GM21528 (cell line): Measurements from ENCODE around the gene ARMC2.
A peak's percentile ranks its signal among the peaks of the same experiment; 100 is the strongest.
"Not testable (repeated sequence)": the region's sequence is repeated elsewhere in the genome, so short reads cannot be mapped to it uniquely, and the experiment has no call there.

ENCODE experiments used
- ATAC-seq: cut with Tn5 transposase; IDR thresholded peaks from one replicate; pipeline ENCODE4 v1.9.1; 2021; ENCODE audit warnings: mild to moderate bottlenecking, moderate library complexity; ENCODE audit not compliant: unreplicated experiment, low FRiP score

Gene ARMC2

DNA sequence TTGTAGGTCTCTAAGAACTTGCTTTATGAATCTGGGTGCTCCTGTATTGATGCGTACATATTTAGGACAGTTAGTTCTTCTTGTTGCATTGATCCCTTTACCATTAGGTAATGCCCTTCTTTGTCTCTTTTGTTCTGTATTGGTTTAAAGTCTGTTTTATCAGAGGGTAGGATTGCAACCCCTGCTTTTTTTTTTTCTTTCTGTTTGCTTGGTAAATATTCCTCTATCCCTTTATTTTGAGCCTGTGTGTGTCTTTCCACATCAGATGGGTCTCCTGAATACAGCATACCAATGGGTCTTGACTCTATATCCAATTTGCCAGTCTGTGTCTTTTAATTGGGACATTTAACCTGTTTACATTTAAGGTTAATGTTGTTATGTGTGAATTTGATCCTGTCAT lies 130.4 kb downstream of the ARMC2 start:
- ATAC-seq: not testable (repeated sequence)

DNA sequence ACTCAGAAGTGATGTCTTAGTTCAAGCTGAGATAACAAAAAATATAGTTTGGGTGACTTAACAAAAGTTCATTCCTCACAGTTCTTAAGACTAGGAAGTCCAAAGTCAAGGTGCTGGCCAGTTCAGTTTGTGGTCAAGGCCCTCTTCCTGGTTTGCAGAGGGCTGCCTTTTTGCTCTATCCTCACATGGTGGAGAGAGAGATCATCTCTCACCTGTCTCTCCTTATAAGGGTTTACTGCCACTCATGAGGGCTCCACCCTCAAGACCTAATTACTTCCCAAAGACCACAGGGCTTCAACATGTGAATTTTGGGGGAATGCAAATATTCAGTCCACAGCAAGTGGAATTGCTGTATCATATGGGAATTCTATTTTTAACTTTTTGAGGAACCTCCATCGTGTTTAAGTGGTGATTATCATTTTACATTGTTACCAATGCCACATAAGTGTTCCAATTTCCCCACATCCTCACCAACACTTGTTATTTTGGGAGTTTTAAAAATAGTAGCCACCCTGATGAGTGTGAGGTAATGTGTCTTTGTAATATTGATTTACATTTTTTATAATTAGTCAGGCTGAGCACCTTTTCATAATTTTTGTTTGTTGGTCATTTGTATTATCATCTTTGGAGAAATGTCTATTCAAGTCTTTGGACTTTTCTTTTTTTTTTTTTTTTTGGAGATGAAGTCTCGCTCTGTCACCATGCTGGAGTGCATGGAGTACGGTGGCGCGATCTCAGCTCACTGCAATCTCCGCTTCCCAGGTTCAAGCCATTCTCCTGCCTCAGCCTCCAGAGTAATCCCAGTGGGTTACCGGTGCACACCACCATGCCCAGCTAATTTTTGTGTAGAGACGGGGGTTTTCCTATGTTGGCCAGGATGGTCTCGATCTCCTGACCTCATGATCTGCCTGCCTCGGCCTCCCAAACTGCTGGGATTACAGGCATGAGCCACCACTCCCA lies 134.2 kb downstream of the ARMC2 start:
- no peak for ATAC-seq

DNA sequence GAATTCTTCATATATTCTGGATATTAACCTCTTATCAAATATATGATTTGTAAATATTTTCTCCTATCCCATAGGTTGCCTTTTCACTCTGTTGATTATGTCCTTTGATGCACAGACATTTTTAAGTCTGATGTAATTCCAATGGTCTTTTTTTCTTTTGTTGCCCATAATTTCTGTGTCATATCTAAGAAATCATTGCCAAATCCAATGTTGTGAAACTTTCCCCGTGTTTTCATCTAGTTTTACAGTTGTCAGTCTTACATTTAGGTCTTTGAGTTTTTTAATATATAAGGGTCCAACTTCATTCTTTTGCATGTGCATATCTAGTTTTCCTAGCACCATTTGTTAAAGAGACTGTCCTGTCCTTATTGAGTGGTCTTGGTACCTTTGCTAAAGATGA lies 134.9 kb downstream of the ARMC2 start:
- no peak for ATAC-seq

DNA sequence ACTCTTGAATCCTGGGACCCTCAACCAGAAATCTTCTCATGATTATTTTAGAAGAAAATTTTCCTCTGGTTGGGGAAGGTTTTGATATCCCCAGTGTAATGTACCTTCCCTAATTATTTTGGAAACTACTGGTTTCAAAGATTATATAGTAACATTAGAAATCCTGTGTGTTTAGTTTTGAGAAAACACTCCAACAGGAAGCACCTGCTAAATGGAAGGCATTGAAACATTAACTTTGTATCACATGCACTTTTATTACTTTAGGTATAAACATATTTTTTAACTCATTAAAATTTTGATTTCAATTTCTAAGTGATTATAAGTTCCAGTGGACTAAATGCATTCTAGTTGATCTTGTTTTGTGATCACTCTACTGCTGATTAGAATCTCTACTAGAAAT lies 137.1 kb downstream of the ARMC2 start:
- no peak for ATAC-seq

DNA sequence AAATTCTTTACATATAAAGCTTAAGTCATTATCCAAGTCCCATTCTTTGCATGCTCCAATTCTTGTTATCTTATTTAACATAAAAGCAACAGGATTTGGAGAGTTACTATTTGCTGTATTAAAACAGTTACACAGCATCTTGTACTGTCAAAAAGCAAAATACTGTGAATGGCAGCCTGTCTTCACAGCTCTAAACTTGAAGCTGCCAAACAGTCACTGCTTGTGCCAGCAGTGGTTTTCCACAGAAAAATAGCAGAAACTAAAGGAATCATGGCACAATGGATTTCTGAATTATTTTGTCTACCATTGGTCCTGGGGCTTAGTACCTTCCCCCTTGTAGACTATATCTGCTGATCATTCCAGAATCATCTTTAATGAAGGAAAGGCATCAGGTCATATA lies 138.9 kb downstream of the ARMC2 start:
- ATAC-seq: no peak

DNA sequence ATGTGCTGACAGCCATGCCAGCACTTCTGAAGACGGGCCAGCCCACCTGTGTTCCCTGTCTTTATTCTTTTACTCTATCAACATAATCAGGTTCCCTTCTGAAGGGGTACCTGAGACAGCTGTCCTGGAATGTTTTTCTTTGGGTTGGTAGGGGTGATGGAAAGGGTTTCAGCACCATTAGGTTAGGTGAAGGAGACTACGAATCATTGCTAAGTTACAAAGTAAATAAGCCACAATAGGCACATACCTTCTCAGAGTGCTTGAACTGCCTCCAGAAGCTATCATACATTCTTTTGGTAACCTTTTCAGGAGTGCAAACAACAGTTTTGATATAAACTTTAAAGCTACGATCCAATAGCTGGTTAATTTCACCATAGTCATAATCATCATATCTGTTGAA lies 140.1 kb downstream of the ARMC2 start:
- ATAC-seq: no peak

DNA sequence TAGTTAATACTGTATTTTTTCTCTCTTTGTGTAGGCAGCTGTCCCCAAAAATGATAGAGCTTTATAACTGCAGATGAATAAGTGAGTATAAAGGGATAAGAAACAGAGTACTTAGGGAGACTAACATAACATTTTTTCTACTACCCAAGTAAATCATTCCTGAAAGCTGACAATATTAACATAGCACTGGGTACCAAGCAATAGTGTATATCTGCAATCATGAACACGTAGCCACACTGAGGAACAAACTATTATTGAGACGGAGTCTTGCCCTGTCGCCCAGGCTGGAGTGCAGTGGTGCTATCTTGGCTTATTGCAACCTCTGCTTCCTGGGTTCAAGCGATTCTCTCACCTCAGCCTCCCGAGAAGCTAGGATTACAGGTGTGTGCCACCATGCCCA lies 140.5 kb downstream of the ARMC2 start:
- ATAC-seq: no peak

DNA sequence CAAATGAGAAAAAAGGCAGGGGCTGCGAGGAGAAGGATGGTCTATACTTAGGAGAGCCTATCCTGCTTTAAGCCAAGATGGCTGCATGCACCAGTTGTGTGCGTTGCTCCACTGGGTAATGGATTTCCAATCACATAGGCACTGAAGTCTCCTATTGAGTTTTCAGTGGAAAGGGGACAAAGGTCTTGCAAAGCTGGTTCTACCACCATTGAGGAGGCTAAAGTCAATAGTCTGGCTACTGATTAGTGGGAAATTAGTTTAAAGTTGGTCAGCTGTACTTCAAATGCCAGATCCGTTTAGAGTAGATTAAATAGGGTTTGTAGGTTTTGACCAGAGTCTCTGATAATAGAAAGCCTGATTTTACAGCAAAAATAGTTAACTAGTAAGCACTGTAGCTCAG lies 141.5 kb downstream of the ARMC2 start:
- no peak for ATAC-seq

DNA sequence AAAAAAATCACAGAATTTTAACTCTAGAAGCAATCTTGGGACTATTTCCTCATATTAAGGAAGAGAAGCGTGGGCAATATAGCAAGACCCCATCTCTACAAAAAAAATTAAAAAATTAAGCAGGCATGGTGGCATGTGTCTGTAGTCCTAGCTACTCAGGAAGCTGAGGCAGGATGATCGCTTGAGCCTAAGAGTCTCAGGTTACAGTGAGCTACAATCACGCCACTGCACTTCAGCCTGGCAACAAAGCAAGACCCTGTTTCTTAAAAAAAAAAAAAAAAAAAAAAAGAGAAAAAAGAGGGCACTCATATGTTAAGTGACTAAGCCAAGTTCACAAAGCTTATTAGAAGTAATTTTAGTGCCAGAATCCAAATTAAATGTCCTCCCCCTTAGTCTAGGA lies 145.7 kb downstream of the ARMC2 start:
- ATAC-seq: no peak

DNA sequence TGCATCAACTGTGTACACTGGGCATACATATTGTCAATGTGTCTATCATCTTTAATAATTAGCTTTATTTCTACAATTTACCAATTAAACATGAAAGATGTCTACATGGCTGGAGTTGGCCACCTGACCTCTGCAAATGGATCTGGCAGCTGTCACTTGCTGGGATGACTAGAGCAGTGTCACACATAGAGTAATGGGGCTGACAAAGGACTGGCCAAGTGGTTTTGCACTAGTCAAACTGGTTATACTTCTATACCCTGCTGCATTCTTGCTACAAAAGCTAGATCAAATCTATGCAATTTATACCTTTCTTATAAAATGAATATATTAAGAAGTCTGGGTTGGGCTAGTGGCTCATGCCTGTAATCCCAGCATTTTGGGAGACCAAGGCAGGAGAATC lies 147.1 kb downstream of the ARMC2 start:
- ATAC-seq: no peak

DNA sequence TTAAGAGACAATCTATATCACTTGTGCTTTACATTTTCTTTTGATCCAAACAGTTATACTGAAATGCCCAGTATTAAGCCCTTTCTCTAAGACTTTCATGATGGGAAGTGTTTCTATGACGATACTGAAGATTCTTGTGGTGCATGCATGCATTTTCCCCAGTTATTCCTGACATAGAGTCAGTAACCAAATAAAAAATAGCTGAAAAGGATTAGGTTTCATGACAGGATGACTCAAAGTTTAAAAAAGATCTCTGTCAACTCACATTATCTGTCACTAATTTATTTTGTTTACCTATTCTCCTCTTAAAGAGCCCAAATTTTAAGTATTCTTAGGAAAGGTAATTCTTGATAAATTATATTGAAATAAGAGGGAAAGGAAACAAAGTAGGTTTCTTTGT lies 148.0 kb downstream of the ARMC2 start:
- no peak for ATAC-seq

DNA sequence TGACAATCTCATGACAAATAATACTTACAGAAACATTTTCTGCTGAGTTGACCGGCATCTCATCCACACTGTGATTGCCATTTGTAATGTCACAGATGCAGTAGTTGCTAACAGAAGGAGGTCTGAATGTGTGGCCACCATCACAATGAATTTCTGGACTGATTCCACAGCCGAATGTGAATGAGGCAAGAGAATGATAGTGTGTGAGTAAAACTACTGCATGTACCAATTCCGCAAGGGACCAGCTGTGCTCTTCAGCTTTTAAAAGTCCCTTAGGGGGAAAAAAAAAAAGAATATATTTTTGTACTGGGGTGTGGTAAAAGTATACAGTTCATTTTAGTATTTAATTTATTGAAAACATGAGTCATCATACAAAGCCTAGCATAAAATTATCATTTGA lies 150.3 kb downstream of the ARMC2 start:
- no peak for ATAC-seq

DNA sequence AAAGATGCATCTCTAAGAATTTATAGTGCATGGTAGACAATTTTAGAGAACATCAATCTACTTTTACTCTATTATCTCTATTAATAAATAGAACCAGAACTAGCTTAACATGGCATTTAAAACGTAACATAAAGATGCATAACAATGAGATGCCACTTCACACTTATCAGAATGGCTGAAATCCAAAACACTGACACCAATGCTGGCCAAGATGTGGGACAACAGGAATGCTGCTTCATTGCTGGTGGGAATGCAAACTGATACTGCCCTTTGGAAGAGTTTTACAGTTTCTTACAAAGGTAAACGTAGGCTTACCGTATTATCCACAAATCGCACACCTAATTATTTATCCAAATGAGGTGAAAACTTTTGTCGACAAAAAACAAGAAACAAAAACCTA lies 151.2 kb downstream of the ARMC2 start:
- no peak for ATAC-seq

DNA sequence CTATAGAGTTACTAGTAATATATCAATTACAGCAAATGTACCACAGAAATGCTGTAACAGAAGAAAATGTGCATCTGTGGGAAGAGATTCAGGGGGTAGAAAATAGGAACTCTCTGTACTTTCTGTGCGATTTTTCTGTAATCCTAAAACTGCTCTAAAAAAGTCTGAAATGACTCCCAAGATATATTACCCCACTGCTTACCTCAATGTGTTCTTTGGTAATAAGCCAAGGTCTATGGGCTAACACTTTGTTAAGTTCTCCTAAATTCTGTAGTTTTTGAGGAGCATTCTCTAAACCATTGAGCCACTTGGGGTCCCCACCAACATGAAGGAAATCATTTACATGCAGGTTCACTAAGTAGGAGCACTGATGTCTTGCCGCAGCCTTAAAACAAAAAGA lies 152.1 kb downstream of the ARMC2 start:
- no peak for ATAC-seq

DNA sequence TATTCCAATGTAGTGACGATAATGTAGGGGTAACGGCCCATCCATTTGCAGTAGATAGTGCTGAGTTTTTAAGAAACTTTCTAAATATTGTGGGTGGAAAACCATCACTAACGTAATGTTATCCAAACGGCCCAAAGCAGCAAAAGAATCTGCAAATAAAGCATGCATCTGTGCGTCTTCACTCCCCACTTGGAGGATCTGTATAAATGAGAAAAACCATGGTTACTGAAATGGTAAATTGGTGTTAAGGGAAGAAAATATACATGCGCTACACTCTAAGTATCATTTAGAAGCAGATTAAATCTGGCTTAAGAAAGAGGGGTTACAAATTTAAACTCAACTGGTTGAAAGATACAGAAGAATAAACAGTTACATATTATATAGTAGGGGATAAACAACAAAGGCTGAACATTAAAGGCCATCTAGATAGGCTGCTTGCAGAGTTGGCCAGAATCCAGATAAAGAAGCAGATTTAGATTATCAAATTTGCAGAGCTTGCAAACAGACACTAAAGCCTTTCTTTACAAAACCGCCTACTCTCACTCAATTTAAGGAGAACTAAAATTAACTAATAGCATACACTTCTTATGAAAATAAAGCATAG lies 153.2 kb downstream of the ARMC2 start:
- no peak for ATAC-seq

DNA sequence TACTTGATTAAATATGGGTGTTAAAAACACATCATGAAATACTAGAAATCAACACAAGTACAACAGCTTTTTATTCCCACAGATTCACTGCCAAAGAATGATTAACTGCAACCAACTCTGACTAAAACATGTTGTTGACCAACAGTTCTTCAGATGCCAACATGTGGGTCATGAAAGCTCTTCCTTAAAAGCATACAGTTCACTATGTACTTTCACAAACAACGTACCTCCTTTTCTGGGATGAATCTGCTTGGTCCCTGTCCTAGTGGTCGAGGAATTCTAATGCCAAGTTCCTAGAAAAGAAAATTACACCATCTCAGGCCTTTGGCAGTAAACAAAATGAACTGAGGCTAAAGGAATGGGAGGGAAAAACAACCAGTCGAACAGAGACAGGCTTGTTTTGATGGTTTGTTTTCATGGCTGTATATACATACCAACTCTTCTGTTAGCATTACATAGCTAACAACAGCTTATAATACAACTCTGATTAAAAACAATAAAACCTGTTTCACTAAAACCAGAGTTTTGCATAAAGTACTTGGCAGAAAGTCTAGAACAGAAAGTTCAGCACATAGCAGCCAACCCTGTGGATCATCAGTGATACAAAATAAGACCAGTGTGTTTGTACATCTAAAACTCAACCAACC lies 154.0 kb downstream of the ARMC2 start:
- ATAC-seq: no peak

DNA sequence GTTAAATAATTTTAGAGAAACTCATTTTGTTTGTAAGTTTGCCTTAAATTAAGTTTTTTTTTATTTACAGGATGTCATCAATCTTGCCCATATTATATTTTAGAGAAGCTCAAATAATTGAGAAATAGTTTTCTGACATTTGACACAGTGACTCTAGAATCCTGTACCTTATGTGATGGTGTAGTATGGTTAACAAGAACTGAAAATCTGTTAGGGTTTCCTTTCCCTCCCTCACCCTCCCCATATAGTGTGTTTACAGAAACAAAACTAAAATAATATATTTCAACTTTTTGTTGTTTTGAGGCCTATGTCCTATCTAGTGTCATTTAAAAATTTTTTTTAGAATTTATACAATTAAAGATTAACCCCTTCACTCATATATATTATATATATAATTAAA lies 154.7 kb downstream of the ARMC2 start:
- no peak for ATAC-seq

DNA sequence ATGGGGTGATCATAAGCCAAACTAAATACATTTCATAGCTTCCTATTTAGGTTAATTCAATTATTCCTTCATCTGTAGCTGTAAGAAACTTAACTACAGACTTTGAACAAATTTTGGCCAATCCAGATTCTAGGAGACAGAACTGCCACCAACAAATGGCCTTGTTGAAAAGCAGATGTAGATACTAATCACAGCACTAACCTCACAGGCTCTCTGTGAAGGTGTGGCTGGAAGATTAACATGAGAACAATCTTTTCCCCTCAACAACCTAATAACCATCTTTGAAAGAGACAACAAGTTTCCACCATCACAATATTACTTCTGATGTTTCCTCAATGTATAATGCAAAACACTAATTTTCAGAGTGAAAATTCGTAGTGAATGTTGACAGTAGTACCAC lies 158.6 kb downstream of the ARMC2 start:
- no peak for ATAC-seq

DNA sequence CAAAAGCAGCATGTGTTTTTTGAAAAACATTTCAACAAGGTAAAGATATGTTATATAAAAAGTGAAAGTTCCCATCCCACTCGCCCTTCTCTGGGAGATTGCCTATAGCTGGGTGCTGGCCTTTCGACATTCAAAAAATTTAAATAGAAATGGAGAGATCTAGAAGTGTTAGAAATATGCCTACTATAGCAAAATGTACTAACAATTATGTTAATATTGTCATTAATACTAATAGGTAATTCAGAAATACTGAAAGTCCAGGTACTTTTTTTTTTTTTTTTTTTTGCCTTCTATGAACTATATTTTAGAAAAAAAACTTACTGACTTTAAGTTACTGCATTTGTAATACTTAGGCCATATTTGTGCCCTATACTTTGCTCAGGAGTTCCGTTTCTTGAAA lies 159.3 kb downstream of the ARMC2 start:
- no peak for ATAC-seq

DNA sequence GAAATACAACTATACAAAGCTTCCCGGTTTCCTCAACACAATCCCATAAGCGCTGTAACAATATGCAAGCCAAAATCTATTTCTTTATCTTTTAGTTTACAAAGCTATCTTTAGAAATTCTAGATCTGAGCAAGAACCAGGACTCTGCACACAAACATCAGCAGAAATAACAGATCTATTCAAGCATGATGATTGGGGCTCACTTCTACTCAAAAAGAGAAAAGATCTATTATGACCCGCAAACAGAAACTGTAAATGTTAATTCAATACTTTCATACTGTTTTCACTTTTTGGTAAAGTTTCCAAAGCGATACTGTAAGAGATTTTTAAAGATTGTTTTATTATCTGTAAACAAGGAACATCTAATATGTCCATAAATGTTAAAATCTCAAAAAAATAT lies 159.8 kb downstream of the ARMC2 start:
- no peak for ATAC-seq

DNA sequence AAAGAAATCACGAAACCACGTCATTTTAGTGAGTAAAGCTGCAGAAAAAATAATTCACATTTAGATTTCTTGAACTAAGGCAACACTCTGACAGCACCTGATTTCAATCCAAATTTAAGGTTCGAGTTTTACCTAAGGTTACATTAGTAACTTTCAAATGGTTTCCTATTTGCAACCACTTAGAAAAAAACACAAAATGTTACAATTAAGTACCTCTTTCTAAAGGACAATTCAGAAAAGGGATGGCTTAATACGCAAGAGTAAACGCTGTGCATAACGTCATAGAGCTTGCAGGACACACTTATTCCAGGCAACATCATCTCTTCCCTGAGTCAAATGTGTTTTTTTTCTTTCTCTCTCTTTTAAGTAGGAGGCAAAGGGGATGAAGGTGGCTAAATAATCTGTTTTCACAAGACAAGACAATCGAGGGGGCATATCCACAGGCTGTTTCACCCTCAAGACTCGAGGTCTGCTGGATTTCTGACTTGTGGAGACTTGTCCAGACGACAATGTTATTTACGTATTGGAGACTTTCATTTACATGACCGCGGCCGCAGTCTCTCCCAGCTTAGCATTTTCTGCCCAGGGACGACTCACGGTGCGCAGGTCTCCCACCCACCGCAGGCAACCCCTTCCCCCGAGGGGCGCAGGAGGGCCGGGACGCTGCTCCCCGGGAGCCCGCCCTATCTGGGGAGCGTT lies 160.5 kb downstream of the ARMC2 start:
- ATAC-seq: peak; percentile 34
